DMS114 treated with DMSO at 0.1 percent for 48 hours (cell line): ENCODE results near the gene LRMDA.

Experiments used
- DNase-seq: peaks from one replicate; lab custom pipeline; 2025; ENCODE audit not compliant: unreplicated experiment; lab: John Stamatoyannopoulos, UW

Gene LRMDA

GRCh38 chr10:76009531-76009930 lies 578.1 kb downstream of the LRMDA start:
- DNase-seq = no peak

GRCh38 chr10:76010703-76011102 lies 579.3 kb downstream of the LRMDA start:
- no peak for DNase-seq

DNA sequence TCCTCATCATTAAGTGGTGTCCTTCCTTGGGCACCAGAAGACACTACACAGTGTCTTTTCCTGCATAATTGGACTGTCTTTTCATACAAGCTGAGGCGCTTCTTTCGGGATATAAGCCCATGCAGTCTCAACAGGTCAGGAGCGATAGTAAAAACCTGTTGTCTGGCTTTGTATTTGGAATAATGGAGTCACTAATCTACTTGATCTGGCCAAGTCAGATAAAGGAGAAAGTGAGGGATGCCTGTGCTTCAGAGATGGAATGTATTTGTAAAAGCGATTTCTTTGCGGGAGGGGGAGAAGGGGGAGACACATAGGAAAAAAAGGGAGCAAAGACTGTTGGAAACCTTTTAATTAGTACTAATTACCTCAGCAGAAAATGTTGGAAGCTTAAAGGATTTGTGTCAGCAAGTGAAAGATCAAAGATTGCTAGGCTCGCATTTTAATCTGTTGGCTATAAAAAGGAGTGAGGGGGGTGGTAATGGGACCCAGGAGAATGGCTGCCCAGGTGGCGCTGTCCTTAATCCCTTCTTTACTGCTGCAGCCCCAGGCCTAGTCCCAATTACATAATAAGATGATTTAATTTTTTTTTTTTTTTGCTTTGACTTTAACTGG lies 581.4 kb downstream of the LRMDA start:
- DNase-seq = no peak

DNA sequence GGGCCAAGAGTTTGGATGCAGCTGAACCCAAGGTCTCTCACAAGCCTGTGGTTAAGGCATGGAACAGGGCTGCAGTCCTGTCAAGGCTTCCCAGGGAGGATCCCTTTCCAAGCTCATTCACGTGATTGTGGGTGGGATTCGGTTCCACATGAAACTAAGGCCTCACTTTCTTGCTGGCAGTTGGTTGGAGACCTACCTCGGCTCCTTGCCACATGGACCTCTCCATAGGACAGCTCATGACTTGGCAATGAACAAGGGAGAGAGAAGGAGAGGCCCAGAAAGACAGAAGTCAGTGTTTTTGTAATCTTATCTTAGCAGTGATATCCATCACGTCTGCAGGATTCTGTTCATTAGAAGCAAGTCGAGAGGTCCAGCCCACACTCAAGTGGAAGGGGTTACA lies 583.8 kb downstream of the LRMDA start:
- DNase-seq = no peak

- no peak for DNase-seq
Observed at GRCh38 chr10:76017026-76017732, 585.8 kb downstream of the LRMDA start.

- no peak for DNase-seq
Observed at GRCh38 chr10:76017733-76018433, 586.5 kb downstream of the LRMDA start.

DNA sequence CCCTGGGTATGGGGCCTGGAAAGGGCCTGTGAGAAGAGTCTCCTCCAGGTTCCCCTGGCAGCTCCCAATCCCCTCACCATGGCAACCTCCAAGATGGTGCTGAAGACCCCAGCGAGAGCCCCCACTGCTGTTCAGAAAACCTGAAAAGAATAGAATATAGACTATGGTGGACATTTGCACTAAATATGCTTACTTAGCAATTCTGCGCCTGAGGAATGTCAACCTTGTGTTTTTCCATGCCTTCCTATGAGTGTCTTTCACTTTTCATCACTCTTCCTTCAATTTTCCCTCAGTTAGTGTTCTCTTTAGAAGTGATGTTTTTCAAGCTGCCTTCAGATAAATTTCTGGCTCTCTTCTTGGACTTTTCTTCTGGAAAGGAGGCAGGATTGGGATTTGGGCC lies 589.2 kb downstream of the LRMDA start:
- DNase-seq = no peak

DNA sequence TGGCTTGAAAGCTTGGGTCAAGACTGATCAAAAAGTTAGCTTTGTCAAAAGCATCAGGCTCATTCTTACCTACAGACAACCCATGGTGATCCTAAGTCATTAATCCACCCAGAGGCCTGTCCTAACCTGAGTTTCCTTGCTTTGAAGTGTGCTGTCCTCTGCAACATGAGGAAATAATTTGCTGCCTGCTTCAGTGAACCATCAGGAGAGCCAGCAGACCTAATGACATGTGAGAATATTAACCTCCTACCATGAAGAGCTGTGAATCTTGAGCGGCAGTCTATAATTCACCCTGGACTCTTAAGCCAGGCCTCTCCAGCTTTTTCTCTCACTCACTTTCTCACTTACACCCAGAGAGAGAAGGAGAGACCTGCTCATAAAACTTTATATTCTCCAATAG lies 590.0 kb downstream of the LRMDA start:
- no peak for DNase-seq

DNA sequence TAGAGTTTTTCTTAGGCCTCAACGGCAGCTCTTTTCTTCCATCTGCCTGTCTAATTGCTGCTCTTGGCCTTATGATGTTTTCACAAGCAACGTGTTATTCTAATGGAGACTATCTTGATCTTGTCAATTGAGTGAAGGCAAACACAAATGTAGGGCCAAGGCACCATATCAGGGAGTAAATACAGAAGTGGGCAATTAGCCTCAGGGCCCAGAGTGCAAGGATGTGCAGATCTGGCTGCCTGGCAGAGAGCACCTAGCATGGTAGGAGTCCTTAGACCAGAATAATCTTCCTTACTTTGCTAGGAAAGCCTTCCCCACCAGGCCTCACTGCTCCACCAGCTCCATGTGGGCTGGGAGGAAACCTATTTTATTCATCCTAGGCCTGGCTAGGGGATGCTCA lies 590.9 kb downstream of the LRMDA start:
- no peak for DNase-seq

- DNase-seq = no peak
Observed at GRCh38 chr10:76023007-76023406, 591.6 kb downstream of the LRMDA start.

- no peak for DNase-seq
Observed at GRCh38 chr10:76024460-76025123, 593.2 kb downstream of the LRMDA start.

GRCh38 chr10:76025124-76025477 lies 593.7 kb downstream of the LRMDA start:
- DNase-seq = no peak

DNA sequence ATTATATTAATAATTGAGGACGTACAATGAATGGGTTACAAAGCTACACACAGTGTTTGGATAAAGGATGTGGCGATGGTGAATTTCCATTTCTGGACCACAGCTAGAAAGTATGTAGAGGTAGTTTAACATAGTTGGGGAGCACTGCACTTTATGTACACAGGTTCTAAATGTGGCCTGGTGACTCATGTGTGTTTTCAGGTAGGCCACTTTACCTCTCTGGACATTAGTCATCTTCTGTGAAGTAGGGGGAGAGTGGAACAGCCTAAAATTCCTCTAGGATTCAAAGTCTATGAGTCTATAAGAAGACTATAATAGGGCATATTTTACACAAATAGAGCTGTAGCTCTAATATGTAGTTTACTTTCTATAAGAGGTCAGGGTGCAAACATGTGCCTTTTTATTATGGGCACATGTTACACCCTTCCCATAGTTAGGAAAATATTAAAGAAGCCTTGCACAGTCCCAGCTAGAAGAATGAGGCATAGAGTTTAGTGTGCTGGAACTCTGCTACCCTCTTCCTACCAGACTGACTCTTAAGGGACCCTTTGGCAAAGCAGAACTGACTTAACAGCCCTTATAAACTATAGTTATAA lies 594.9 kb downstream of the LRMDA start:
- no peak for DNase-seq

DNA sequence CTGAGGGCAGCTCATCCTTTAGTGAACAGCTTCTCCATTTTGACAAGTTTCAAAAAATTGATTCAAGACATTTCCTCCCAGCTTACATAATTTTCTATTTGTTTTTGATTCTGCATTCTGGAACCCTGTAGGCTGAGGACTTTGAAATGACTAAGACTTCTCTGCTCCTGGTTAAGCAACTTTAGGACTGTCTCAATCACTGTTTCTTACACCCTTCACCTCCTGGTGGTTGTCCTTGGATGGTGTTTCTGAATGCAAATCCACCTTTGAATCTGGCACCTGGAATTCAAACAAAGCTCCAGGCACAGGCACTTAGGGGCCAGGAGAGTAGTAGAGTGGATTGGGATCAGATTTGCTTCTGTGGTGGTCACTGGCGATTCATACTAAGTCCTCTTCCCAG lies 595.5 kb downstream of the LRMDA start:
- DNase-seq = no peak

DNA sequence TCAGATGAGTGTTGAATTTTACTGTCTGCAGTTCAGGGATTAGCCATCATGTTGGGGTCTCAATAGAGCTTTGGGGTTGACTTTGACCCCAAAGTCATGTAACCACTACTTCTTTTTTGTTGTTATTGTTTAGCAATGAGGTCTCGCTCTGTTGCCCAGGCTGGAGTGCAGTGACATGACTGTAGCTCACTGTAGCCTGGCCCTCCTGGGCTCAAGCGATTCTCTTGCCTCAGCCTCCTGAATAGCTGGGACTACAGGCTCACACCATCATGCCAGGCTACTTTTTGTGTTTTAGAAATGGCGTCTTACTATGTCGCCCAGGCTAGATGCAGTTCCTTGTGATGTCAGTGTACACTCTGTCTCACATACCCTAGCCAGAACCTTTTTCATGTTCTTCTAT lies 598.4 kb downstream of the LRMDA start:
- DNase-seq = no peak

GRCh38 chr10:76031099-76031498 lies 599.7 kb downstream of the LRMDA start:
- no peak for DNase-seq

DNA sequence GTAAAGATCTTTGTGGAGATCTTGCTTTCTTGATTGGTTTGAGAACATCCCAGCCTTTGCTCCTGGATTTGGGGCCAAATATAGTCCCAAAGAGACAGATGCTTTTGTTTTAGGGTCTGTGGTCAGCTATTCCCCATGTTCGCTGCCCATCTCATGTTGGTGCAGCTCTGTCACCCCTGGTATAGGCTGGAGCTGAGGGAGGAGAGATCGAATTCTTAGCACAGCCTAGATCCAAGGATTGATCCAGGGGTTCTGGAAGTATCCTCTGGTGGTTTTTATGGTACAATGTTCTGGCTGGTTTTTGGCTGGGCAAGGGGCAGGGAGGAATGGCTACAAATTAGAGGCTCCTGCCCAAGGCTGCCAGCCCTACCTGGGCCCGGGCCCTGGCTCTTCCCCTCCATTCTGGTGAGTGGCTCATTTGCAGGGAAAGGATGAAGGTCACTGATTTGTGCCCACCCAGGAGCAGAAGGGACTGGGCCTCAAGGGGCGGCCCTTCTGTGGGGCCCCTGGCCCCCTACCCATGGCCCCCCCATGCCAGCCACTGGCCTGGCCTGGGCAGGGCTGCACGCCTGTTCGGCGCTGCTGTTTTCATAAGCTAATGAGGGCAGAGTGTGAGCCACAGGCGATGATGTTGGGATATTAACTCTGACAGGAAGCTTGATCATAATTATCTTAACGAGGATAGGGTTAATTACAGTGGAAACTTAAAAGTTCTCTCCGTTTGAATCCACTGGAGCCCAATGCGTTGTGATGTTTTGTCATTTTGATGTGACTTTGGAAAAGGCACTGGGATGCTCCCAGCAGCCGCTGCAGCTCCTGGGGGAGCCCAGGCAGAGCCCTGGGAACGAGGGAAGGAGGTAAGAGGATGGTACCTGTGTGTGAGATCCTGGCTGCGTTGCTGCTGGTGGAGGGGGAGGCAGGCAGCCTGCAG lies 600.6 kb downstream of the LRMDA start:
- DNase-seq = no peak

DNA sequence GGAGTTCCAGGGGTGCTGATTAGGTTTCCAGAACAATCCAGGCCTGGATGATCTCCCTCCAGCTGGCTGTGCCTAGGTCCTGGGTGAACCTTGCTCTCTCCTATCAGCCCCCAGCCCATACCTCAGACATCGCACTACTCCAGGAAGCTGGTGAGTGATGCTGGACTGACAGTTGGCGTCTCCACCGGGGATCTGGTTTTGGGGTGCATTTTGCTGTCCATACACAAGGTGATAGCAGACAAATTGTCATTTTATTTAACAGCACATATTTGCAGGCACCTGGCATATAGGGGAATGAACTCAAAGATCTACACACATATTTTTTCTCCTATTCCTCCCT lies 601.2 kb downstream of the LRMDA start:
- no peak for DNase-seq

GRCh38 chr10:76033457-76034196 lies 602.2 kb downstream of the LRMDA start:
- DNase-seq = no peak
